CD14-positive monocyte (primary cell): Measurements from ENCODE around the gene SLC12A4. TPM values are rescaled to one million over a fixed set of nuclear protein-coding genes. Genes with fewer than 3 reads are reported as not detected.
A peak's percentile ranks its signal among the peaks of the same experiment; 100 is the strongest.

Experiments used
- DNase-seq, 3 donors: peaks; one replicate each; pipeline ENCODE4 v3.0.0-alpha.2; 2011 to 2022
- H2AFZ ChIP-seq: 2 replicates; pipeline ENCODE4 v1.6.0; 2012; ENCODE audit warnings: mild to moderate bottlenecking, low read depth, low read length, inconsistent platforms; ENCODE audit not compliant: insufficient read depth, poor library complexity, severe bottlenecking
- H3K27ac ChIP-seq, 2 donors: 1 replicate in 1 of 2; 2 replicates in 1 of 2; pipeline ENCODE4 v1.5.1; 2012 to 2013; ENCODE audit warnings: low read length in 2 of 2, control low read depth in 1 of 2, inconsistent platforms in 1 of 2, low read depth in 1 of 2, mild to moderate bottlenecking in 1 of 2
- H3K27me3 ChIP-seq, 2 donors: one replicate each; pipeline versions ENCODE4 v1.6.0 to v1.6.1; 2011 to 2013; ENCODE audit warnings: low read length in 2 of 2; ENCODE audit not compliant: control insufficient read depth in 2 of 2, insufficient read depth in 2 of 2
- H3K36me3 ChIP-seq, 2 donors: replicated peaks in 1 of 2; 1 replicate in 1 of 2; 2 replicates in 1 of 2; pipeline versions ENCODE4 v1.5.1 to v1.6.1; 2012 to 2013; ENCODE audit warnings: low read length in 2 of 2, control low read depth in 1 of 2, inconsistent platforms in 1 of 2, mild to moderate bottlenecking in 1 of 2; ENCODE audit not compliant: insufficient read depth in 2 of 2, control insufficient read depth in 1 of 2
- H3K4me1 ChIP-seq, 2 donors: 1 replicate in 1 of 2; 2 replicates in 1 of 2; pipeline versions ENCODE4 v1.5.1 to v1.6.1; 2012 to 2013; ENCODE audit warnings: low read length in 2 of 2, control low read depth in 1 of 2, inconsistent platforms in 1 of 2, mild to moderate bottlenecking in 1 of 2, moderate library complexity in 1 of 2; ENCODE audit not compliant: insufficient read depth in 2 of 2, control insufficient read depth in 1 of 2
- H3K4me2 ChIP-seq: replicated peaks from 2 replicates; pipeline ENCODE3; 2012; ENCODE audit warnings: low read length, moderate library complexity, mild to moderate bottlenecking; ENCODE audit not compliant: poor library complexity, severe bottlenecking; ENCODE audit errors: extremely low read depth
- H3K4me3 ChIP-seq, 3 experiments: fragments of 200-600 bp in 1 of 3; sonication (generic) in 1 of 3; replicated peaks in 1 of 3; 1 replicate in 2 of 3; 2 replicates in 1 of 3; pipeline ENCODE4 v1.5.1; 2011 to 2013; ENCODE audit warnings: low read length in 3 of 3, mild to moderate bottlenecking in 3 of 3, control low read depth in 2 of 3, low read depth in 2 of 3, inconsistent platforms in 1 of 3, moderate library complexity in 1 of 3
- H3K79me2 ChIP-seq: 2 replicates; pipeline ENCODE4 v1.6.0; 2012; ENCODE audit warnings: mild to moderate bottlenecking, control low read depth, inconsistent platforms, low read length, moderate library complexity; ENCODE audit not compliant: insufficient read depth
- H3K9ac ChIP-seq: 2 replicates; pipeline ENCODE4 v1.6.0; 2017; ENCODE audit warnings: low read length, mild to moderate bottlenecking; ENCODE audit not compliant: insufficient read depth, poor library complexity, severe bottlenecking
- H3K9me3 ChIP-seq, 2 donors: replicated peaks in 1 of 2; 1 replicate in 1 of 2; 2 replicates in 1 of 2; pipeline versions ENCODE4 v1.5.1 to v1.6.1; 2012 to 2013; ENCODE audit warnings: low read length in 2 of 2, control low read depth in 1 of 2; ENCODE audit not compliant: control insufficient read depth in 1 of 2, insufficient read depth in 1 of 2
- H4K20me1 ChIP-seq: 2 replicates; pipeline ENCODE4 v1.6.0; 2012; ENCODE audit warnings: mild to moderate bottlenecking, low read length, control low read depth, moderate library complexity; ENCODE audit not compliant: insufficient read depth
- H3K27ac Mint-ChIP-seq, 7 donors: one replicate each; pipeline ENCODE4 v1.8.0; 2020; ENCODE audit warnings: mild to moderate bottlenecking in 7 of 7, mixed read lengths in 7 of 7, moderate library complexity in 6 of 7, inconsistent platforms in 2 of 7
- H3K27me3 Mint-ChIP-seq, 3 donors: one replicate each; pipeline ENCODE4 v1.8.0; 2021 to 2022; ENCODE audit warnings: low read depth in 3 of 3, mild to moderate bottlenecking in 3 of 3, mixed read lengths in 3 of 3, moderate library complexity in 3 of 3, inconsistent platforms in 1 of 3
- H3K36me3 Mint-ChIP-seq, 2 donors: one replicate each; pipeline ENCODE4 v1.8.0; 2020; ENCODE audit warnings: mixed read lengths in 2 of 2, inconsistent platforms in 1 of 2, mild to moderate bottlenecking in 1 of 2
- H3K4me1 Mint-ChIP-seq: one replicate; pipeline ENCODE4 v1.8.0; 2020; ENCODE audit warnings: mild to moderate bottlenecking, mixed read lengths
- H3K4me3 Mint-ChIP-seq, 2 donors: one replicate each; pipeline ENCODE4 v1.8.0; 2020; ENCODE audit warnings: mild to moderate bottlenecking in 2 of 2, mixed read lengths in 2 of 2, moderate library complexity in 1 of 2
- H3K9me3 Mint-ChIP-seq, 7 donors: one replicate each; pipeline ENCODE4 v1.8.0; 2020 to 2022; ENCODE audit warnings: mixed read lengths in 7 of 7, mild to moderate bottlenecking in 6 of 7, moderate library complexity in 6 of 7, inconsistent platforms in 2 of 7
- CTCF ChIP-seq: fragments of 200-600 bp; IDR thresholded peaks from one replicate; pipeline ENCODE4 v1.8.0; 2022; ENCODE audit warnings: antibody characterized with exemption, mild to moderate bottlenecking
- WGBS: methylation state at CpG from one replicate; pipeline ENCODE4 v1.1.5; 2013; ENCODE audit warnings: missing lambda C conversion rate; ENCODE audit not compliant: insufficient coverage; 5-methylcytosine and 5-hydroxymethylcytosine counted together
- intact Hi-C, 2 donors: fragments of 100-400 bp; cut with micrococcal nuclease; formaldehyde crosslinking; loops; one replicate each; pipeline versions ENCODE4 v1.15.0 to v1.15.1; 2023
- polyA plus RNA-seq, 3 donors: library from polyadenylated mRNA; depleted of rRNA in 1 of 3; unstranded in 2 of 3; stranded (reverse) in 1 of 3; fragments of 300-500 nt in 2 of 3; fragments of >200 nt in 1 of 3; fragmentation: Illumina TruSeq in 2 of 3; gene quantifications; 1 replicate in 2 of 3; 2 replicates in 1 of 3; pipeline ENCODE4 v1.2.3, GENCODE V29; 2012 to 2021

SLC12A4 gene
- polyA plus RNA-seq, 3 donors, result 7.3 to 57.2 (median 7.7) TPM

- Mint-ChIP-seq H3K27ac (peak overlapping the region; percentile 91 to 98 (median 96)), H3K4me3 (peak overlapping the region; percentile 98 to 99), H3K4me1 (peaks cover 36% of the 10 kb centered on the region), H3K9me3 (peaks cover 0 to 1% (median 0%) of the 10 kb centered on the region in 7 donors), H3K36me3 (peaks cover 30 to 61% of the 10 kb centered on the region in 2 donors), H3K27me3 (peaks cover 0 to 2% (median 0%) of the 10 kb centered on the region in 3 donors)
- Histone ChIP-seq H3K9me3 (no peaks in the 10 kb centered on the region), H3K27ac (peak overlapping the region; percentile 89 to 93), H3K79me2 (peaks cover 30% of the 10 kb centered on the region), H3K27me3 (no peaks in the 10 kb centered on the region), H3K9ac (peak overlapping the region; percentile 81), H3K4me3 (peak overlapping the region; percentile 84 to 93 (median 90)), H3K4me1 (peaks cover 29 to 40% of the 10 kb centered on the region in 2 donors), H3K4me2 (peak overlapping the region; percentile 75), H4K20me1 (peaks cover 55% of the 10 kb centered on the region), H3K36me3 (peaks cover 38 to 45% of the 10 kb centered on the region in 2 donors), H2AFZ (peak overlapping the region; percentile 70)
- peak; percentile 78 to 86 (median 82) for DNase-seq
- TF ChIP-seq CTCF, result no peak
- intact Hi-C loops, result loop anchor here (5.0 to 10.0 kb wide), 5 partner anchors 43 to 128 kb away; partner anchors contain the start of genes EDC4 (in 1 of the 2), PSKH1 (in 1 of the 2), RANBP10 (in 1 of the 2) and TSNAXIP1 (in 1 of the 2)
- WGBS, result 13% methylated on average over 55 of the region's 55 CpGs
Observed at GRCh38 chr16:67935402-67936123, 32.9 kb downstream of the SLC12A4 start.

- Histone ChIP-seq H2AFZ (no peak overlapping the region), H3K4me3 (peak overlapping the region in 2 of 3 experiments; percentile 90 to 93), H3K36me3 (peaks cover 40 to 50% of the 10 kb centered on the region in 2 donors), H3K9ac (no peak overlapping the region), H3K4me1 (peaks cover 25 to 36% of the 10 kb centered on the region in 2 donors), H3K27me3 (no peaks in the 10 kb centered on the region), H3K9me3 (no peaks in the 10 kb centered on the region), H4K20me1 (peaks cover 59% of the 10 kb centered on the region), H3K27ac (peak overlapping the region; percentile 41 to 93), H3K79me2 (peaks cover 30% of the 10 kb centered on the region), H3K4me2 (peak overlapping the region; percentile 75)
- Mint-ChIP-seq H3K9me3 (peaks cover 0 to 1% (median 0%) of the 10 kb centered on the region in 7 donors), H3K27ac (peak overlapping the region in 6 of 7 donors; percentile 91 to 98 (median 96)), H3K4me1 (peaks cover 32% of the 10 kb centered on the region), H3K36me3 (peaks cover 36 to 65% of the 10 kb centered on the region in 2 donors), H3K27me3 (peaks cover 0 to 2% (median 0%) of the 10 kb centered on the region in 3 donors), H3K4me3 (peak overlapping the region; percentile 98 to 99)
- no peak for TF ChIP-seq CTCF
- DNase-seq, result no peak
- 93% methylated on average over 13 of the region's 13 CpGs for WGBS
- intact Hi-C loops, result loop anchor here (5.0 to 10.0 kb wide), 5 partner anchors 43 to 128 kb away; partner anchors contain the start of genes EDC4 (in 1 of the 2), PSKH1 (in 1 of the 2), RANBP10 (in 1 of the 2) and TSNAXIP1 (in 1 of the 2)
Observed at GRCh38 chr16:67935101-67935401, 33.4 kb downstream of the SLC12A4 start.
